Naive thymus-derived CD4-positive, alpha-beta T cell (primary cell): Measurements from ENCODE around the gene DNMT1. TPM values are rescaled to one million over a fixed set of nuclear protein-coding genes. Genes with fewer than 3 reads are reported as not detected.
"Not testable (repeated sequence)": the region's sequence is repeated elsewhere in the genome, so short reads cannot be mapped to it uniquely, and the experiment has no call there.

Experiments
- ATAC-seq: fragments of 150-1000 bp; cut with Tn5 transposase; 2 replicates; pipeline ENCODE4 v1.10.0; 2021; ENCODE audit warnings: mild to moderate bottlenecking, moderate library complexity
- CTCF ChIA-PET: fragments of 350-600 bp; sonication (Branson Sonifier 250); formaldehyde crosslinking; loops from one replicate; lab custom pipeline; 2021; ENCODE audit warnings: antibody characterized with exemption; lab: Charles Lee
- POLR2A ChIA-PET: fragments of 350-600 bp; sonication (Branson Sonifier 250); formaldehyde crosslinking; loops from one replicate; lab custom pipeline; 2021; ENCODE audit warnings: antibody characterized with exemption, inconsistent platforms; lab: Charles Lee
- DNase-seq, 9 donors: peaks; one replicate each; pipeline versions ENCODE4 v3.0.0 to v3.0.0-alpha.2; 2020 to 2022; ENCODE audit warnings: mixed read lengths in 1 of 9
- H3K27ac ChIP-seq: one replicate; pipeline ENCODE4 v1.7.0; 2013; ENCODE audit warnings: mild to moderate bottlenecking, low read depth, low read length, moderate library complexity
- H3K27me3 ChIP-seq, 2 donors: one replicate each; pipeline ENCODE4 v1.7.0; 2013; ENCODE audit warnings: low read length in 2 of 2, mild to moderate bottlenecking in 2 of 2, moderate library complexity in 2 of 2; ENCODE audit not compliant: control insufficient read depth in 2 of 2, insufficient read depth in 2 of 2
- H3K36me3 ChIP-seq, 3 experiments: 1 replicate in 2 of 3; 2 replicates in 1 of 3; pipeline ENCODE4 v1.7.0; 2013; ENCODE audit warnings: low read length in 3 of 3, mild to moderate bottlenecking in 3 of 3, moderate library complexity in 1 of 3; ENCODE audit not compliant: insufficient read depth in 3 of 3, control insufficient read depth in 2 of 3
- H3K4me1 ChIP-seq, 2 donors: one replicate each; pipeline ENCODE4 v1.7.0; 2013; ENCODE audit warnings: low read length in 2 of 2, mild to moderate bottlenecking in 2 of 2, moderate library complexity in 1 of 2; ENCODE audit not compliant: control insufficient read depth in 2 of 2, insufficient read depth in 2 of 2
- H3K4me3 ChIP-seq: 2 replicates; pipeline ENCODE4 v1.7.0; 2013; ENCODE audit warnings: mild to moderate bottlenecking, low read length
- H3K9me3 ChIP-seq, 3 experiments: 1 replicate in 2 of 3; 2 replicates in 1 of 3; pipeline ENCODE4 v1.7.0; 2013; ENCODE audit warnings: low read length in 3 of 3; ENCODE audit not compliant: control insufficient read depth in 2 of 3
- H3K27ac Mint-ChIP-seq, 9 donors: one replicate each; pipeline ENCODE4 v1.8.0; 2020 to 2022; ENCODE audit warnings: mixed read lengths in 9 of 9, mild to moderate bottlenecking in 8 of 9, moderate library complexity in 5 of 9, inconsistent platforms in 2 of 9
- H3K27me3 Mint-ChIP-seq, 5 donors: one replicate each; pipeline ENCODE4 v1.8.0; 2021 to 2022; ENCODE audit warnings: mixed read lengths in 5 of 5, mild to moderate bottlenecking in 1 of 5
- H3K36me3 Mint-ChIP-seq, 5 donors: one replicate each; pipeline ENCODE4 v1.8.0; 2020 to 2022; ENCODE audit warnings: mixed read lengths in 5 of 5, mild to moderate bottlenecking in 3 of 5, inconsistent platforms in 1 of 5
- H3K4me1 Mint-ChIP-seq, 7 donors: one replicate each; pipeline ENCODE4 v1.8.0; 2020 to 2022; ENCODE audit warnings: mixed read lengths in 7 of 7, mild to moderate bottlenecking in 3 of 7, inconsistent platforms in 1 of 7
- H3K4me3 Mint-ChIP-seq, 10 donors: one replicate each; pipeline ENCODE4 v1.8.0; 2020 to 2022; ENCODE audit warnings: mild to moderate bottlenecking in 10 of 10, mixed read lengths in 10 of 10, moderate library complexity in 6 of 10, inconsistent platforms in 2 of 10
- H3K9me3 Mint-ChIP-seq, 11 donors: one replicate each; pipeline ENCODE4 v1.8.0; 2020 to 2022; ENCODE audit warnings: mixed read lengths in 11 of 11, mild to moderate bottlenecking in 4 of 11, inconsistent platforms in 1 of 11, moderate library complexity in 1 of 11
- intact Hi-C, 2 donors: fragments of 100-400 bp; cut with micrococcal nuclease; formaldehyde crosslinking; loops; one replicate each; pipeline ENCODE4 v1.15.1; 2023
- polyA plus RNA-seq, 2 donors: library from polyadenylated mRNA; unstranded; fragments of 300-500 nt; fragmentation: Illumina TruSeq; gene quantifications; one replicate each; pipeline ENCODE4 v1.2.3, GENCODE V29; 2021
- total RNA-seq, 6 experiments: library from RNA in 5 of 6; stranded (reverse) in 5 of 6; gene quantifications; 1 replicate in 5 of 6; 2 replicates in 1 of 6; pipeline ENCODE4 v1.2.3 and lab custom pipeline; 2021 to 2026

The DNMT1 gene
- total and polyA plus RNA-seq, 7 experiments from 2014 or later, result 113 to 334 (median 187) TPM

DNA sequence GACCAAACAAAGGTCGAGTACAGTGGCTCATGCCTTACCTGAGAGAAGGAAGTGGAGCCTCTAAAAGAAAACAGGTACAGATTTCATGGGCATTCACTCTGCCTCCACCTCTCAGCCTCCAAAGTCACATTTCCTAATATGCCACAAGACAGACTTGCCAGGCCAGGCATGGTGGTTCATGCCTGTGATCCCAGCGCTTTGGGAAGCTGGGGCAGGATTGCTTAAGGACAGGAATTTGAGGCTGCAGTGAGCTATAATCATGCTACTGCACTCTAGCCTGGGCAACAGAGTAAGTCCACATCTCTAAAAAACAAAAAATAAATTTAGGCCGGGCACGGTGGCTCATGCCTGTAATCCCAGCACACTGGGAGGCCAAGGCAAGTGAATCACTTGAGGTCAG is 10.9 kb upstream of the DNMT1 start:
- Mint-ChIP-seq H3K27ac (no peak overlapping the region), H3K9me3 (peaks cover 0 to 8% (median 0%) of the 10 kb centered on the region in 11 donors), H3K4me1 (peaks cover 0 to 8% (median 0%) of the 10 kb centered on the region in 7 donors), H3K36me3 (peaks cover 0 to 8% (median 3%) of the 10 kb centered on the region in 5 donors), H3K4me3 (no peak overlapping the region), H3K27me3 (no peaks in the 10 kb centered on the region)
- Histone ChIP-seq H3K27ac (no peak overlapping the region), H3K4me3 (no peak overlapping the region), H3K9me3 (peaks cover 0 to 8% (median 0%) of the 10 kb centered on the region in 3 experiments), H3K4me1 (no peaks in the 10 kb centered on the region), H3K36me3 (no peaks in the 10 kb centered on the region), H3K27me3 (no peaks in the 10 kb centered on the region)
- CTCF ChIA-PET, result no interaction called here
- ATAC-seq (no peak), DNase-seq (no peak)
- intact Hi-C loops, result no loop called here
- POLR2A ChIA-PET, result no interaction called here

DNA sequence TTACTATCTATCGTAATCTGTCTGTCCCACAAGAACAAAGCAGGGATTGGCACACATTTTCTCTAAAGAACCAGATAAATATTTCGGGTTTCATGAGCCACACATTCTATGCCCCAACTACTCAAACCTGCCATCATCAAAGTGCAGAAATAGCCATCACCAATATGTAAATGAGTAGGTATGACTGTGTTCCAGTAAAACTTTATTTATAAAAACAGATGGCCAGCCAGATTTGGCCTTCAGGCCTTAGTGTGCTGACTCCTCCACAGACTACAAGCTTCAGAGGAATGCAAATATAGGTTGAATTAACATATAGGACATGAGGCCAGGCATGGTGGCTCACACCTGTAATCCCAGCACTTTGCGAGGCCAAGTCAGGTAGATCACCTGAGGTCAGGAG is 8.9 kb upstream of the DNMT1 start:
- peaks cover 0 to 8% (median 0%) of the 10 kb centered on the region in 3 experiments for H3K9me3 ChIP-seq
- Mint-ChIP-seq H3K27me3 (no peaks in the 10 kb centered on the region), H3K27ac (no peak overlapping the region), H3K9me3 (peaks cover 0 to 8% (median 0%) of the 10 kb centered on the region in 11 donors), H3K4me1 (peaks cover 3 to 17% (median 5%) of the 10 kb centered on the region in 7 donors), H3K36me3 (peaks cover 0 to 8% (median 3%) of the 10 kb centered on the region in 5 donors), H3K4me3 (no peak overlapping the region)
- ATAC-seq (no peak), DNase-seq (no peak)
- H3K4me3 ChIP-seq, result no peak overlapping the region
- H3K36me3 ChIP-seq, result no peaks in the 10 kb centered on the region
- H3K27ac ChIP-seq, result no peak overlapping the region
- ChIA-PET CTCF (no interaction called here), POLR2A (no interaction called here)
- H3K27me3 ChIP-seq, result no peaks in the 10 kb centered on the region
- H3K4me1 ChIP-seq, result no peaks in the 10 kb centered on the region
- intact Hi-C loops, result no loop called here

DNA sequence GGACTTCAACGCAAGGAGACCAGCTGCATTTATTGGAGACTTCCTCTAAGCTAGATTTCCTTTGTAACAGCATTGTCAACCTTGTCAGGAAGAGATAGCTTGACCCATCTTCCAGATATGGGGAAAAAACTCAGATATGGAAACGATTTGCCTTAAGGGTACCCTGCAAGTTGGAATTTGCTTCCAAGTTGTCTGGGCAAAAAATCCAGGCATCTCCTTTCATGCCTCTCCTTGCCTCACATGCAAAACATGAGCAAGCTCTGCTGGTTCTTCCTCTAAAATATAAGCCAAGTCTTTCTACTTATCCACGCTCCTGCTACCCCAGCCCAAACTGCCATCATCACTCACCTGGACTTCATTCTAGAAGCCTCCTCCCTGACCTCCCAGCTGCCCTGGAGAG is 6.4 kb upstream of the DNMT1 start:
- no peak overlapping the region for H3K27ac Mint-ChIP-seq
- intact Hi-C loops, result no loop called here
- POLR2A ChIA-PET, result interaction anchor here (0.6 to 0.7 kb wide), 2 partner anchors 80 to 225 kb away, joined by 3 to 4 read pairs; no protein-coding TSS in a partner anchor

DNA sequence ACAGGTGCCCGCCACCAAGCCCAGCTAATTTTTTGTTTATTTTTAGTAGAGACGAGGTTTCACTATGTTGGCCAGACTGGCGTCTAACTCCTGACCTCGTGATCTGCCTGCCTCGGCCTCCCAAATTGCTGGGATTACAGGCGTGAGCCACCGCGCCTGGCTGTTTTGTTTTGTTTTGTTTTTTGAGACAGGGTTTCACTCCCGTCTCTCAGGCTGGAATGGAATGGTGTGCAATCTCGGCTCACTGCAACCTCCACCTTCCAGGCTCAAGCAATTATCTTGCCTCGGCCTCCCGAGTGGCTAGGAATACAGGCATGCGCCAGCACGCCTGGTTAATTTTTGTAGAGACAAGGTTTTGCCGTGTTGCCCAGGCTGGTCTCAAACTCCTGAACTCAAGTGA is 5.3 kb upstream of the DNMT1 start:
- H3K4me3 ChIP-seq, H3K4me3 Mint-ChIP-seq, H3K9me3 ChIP-seq, H3K27me3 ChIP-seq, H3K36me3 ChIP-seq, H3K27ac ChIP-seq, H3K9me3 Mint-ChIP-seq, H3K27me3 Mint-ChIP-seq, H3K4me1 ChIP-seq, ATAC-seq, H3K36me3 Mint-ChIP-seq, intact Hi-C loops, DNase-seq, H3K27ac Mint-ChIP-seq: not testable (repeated sequence)
- ChIA-PET POLR2A (interaction anchor here (0.6 kb wide), 1 partner anchor 92 kb away, joined by 3 read pairs; no protein-coding TSS in a partner anchor), CTCF (interaction anchor here (0.6 to 0.7 kb wide), 2 partner anchors 38 to 206 kb away, joined by 3 to 4 read pairs; no protein-coding TSS in a partner anchor)
- H3K4me1 Mint-ChIP-seq, result peaks cover 5 to 21% (median 12%) of the 10 kb centered on the region in 7 donors

More for the DNA sequence above, 6.4 kb upstream of the DNMT1 start:
- H3K4me3 Mint-ChIP-seq, result no peak overlapping the region
- Histone ChIP-seq H3K4me3 (no peak overlapping the region), H3K9me3 (no peaks in the 10 kb centered on the region), H3K27ac (no peak overlapping the region), H3K36me3 (no peaks in the 10 kb centered on the region), H3K4me1 (no peaks in the 10 kb centered on the region), H3K27me3 (no peaks in the 10 kb centered on the region)
- peaks cover 4 to 21% (median 9%) of the 10 kb centered on the region in 7 donors for H3K4me1 Mint-ChIP-seq
- peaks cover 0 to 3% (median 0%) of the 10 kb centered on the region in 5 donors for H3K36me3 Mint-ChIP-seq
- H3K9me3 Mint-ChIP-seq, result no peaks in the 10 kb centered on the region
- CTCF ChIA-PET, result interaction anchor here (0.6 to 1.0 kb wide), 2 partner anchors 69 to 150 kb away, joined by 3 read pairs; no protein-coding TSS in a partner anchor
- ATAC-seq (no peak), DNase-seq (no peak)
- H3K27me3 Mint-ChIP-seq, result no peaks in the 10 kb centered on the region

DNA sequence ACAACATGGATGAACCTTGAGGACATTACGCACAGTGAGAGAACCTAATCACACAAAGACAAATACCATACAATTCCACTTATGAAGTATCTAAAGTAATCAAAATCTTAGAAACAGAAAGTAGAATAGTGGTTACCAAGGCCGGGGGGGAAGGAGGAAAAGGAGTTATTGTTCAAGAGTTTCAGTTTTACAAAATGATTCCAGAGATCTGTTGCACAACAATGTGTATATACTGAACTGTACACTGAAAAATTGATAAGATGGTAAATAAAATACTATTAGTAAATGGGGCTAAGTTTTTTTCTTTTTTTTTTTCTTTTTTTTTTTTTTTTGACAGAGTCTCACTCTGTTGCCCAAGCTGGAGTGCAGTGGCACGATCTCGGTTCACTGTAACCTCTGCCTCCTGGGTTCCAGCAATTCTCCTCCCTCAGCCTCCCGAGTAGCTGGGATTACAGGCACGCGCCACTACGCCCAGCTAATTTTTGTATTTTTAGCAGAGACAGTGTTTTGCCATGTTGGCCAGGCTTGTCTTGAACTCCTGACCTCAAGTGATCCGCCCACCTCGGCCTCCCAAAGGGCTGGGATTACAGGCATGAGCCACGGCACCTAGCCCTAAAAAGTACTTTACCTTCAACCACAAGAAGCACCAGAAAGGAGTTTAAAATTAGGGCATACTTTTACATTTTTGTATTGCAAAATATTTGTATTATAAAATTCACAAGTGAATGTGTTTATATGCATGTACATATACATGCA is 4.3 kb upstream of the DNMT1 start:
- H3K4me1 Mint-ChIP-seq, result peaks cover under 1 to 21% (median 15%) of the 10 kb centered on the region in 7 donors
- ChIA-PET POLR2A (interaction anchor here (0.6 to 1.2 kb wide), 2 partner anchors 10 to 56 kb away, joined by 3 to 4 read pairs; no protein-coding TSS in a partner anchor), CTCF (interaction anchor here (1.4 kb wide), 1 partner anchor 60 kb away, joined by 3 read pairs; no protein-coding TSS in a partner anchor)
- H3K27me3 ChIP-seq, ATAC-seq, H3K27ac ChIP-seq, H3K27me3 Mint-ChIP-seq, H3K9me3 ChIP-seq, H3K36me3 Mint-ChIP-seq, H3K4me1 ChIP-seq, intact Hi-C loops, H3K36me3 ChIP-seq, H3K4me3 ChIP-seq, H3K9me3 Mint-ChIP-seq: not testable (repeated sequence)
- H3K27ac Mint-ChIP-seq, result peak overlapping the region; percentile 9 to 90 (median 69)
- DNase-seq, result peak in 2 of 9 donors; percentile 5 to 12
- peak overlapping the region in 8 of 10 donors; percentile 19 to 63 (median 44) for H3K4me3 Mint-ChIP-seq

DNA sequence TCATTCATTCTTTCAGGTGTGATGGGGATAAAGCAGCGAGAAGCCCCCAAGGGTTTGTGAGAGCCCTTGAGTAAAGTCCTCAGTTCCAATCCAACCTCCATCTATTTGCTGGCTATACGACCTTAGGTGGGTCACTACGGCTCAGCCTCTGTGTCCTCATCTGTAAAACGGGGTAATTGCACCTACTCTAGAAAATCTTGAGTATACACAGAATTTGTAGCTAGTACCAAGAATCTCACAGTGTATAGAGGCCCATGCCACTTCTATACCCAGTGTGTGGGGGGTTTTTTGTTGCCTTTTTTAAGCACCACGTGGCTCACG is 406 bp upstream of the DNMT1 start:
- Histone ChIP-seq H3K9me3 (no peaks in the 10 kb centered on the region), H3K27me3 (no peaks in the 10 kb centered on the region), H3K4me1 (peaks cover 7 to 18% of the 10 kb centered on the region in 2 donors), H3K27ac (peak overlapping the region; percentile 81), H3K36me3 (peaks cover 0 to 10% (median 0%) of the 10 kb centered on the region in 3 experiments), H3K4me3 (peak overlapping the region; percentile 88)
- intact Hi-C loops, result loop anchor here in 1 of 2 donors (2.0 kb wide), 1 partner anchor 36 kb away; the partner anchor contains the start of gene S1PR2
- Mint-ChIP-seq H3K4me3 (peak overlapping the region; percentile 87 to 98 (median 94)), H3K4me1 (peaks cover 9 to 44% (median 36%) of the 10 kb centered on the region in 7 donors), H3K27me3 (no peaks in the 10 kb centered on the region), H3K9me3 (no peaks in the 10 kb centered on the region), H3K36me3 (peaks cover 0 to 12% (median 0%) of the 10 kb centered on the region in 5 donors), H3K27ac (peak overlapping the region; percentile 71 to 93 (median 85))
- POLR2A ChIA-PET, result interaction anchor here (1.3 to 1.6 kb wide), 2 partner anchors 89 to 138 kb away, joined by 3 to 5 read pairs; partner anchors contain the start of genes PPAN and RAVER1
- CTCF ChIA-PET, result interaction anchor here (0.6 to 0.9 kb wide), 4 partner anchors 32 to 73 kb away, joined by 3 to 5 read pairs (median 4); no protein-coding TSS in a partner anchor
- no peak for DNase-seq
- no peak for ATAC-seq
